ENCODE measurements around the gene LRFN2. TPM values are rescaled to one million over a fixed set of nuclear protein-coding genes. Genes with fewer than 3 reads are reported as not detected.
A peak's percentile ranks its signal among the peaks of the same experiment; 100 is the strongest.

Gene LRFN2
- total RNA-seq, 1 donor from 2014 or later: 20.6 TPM

DNA sequence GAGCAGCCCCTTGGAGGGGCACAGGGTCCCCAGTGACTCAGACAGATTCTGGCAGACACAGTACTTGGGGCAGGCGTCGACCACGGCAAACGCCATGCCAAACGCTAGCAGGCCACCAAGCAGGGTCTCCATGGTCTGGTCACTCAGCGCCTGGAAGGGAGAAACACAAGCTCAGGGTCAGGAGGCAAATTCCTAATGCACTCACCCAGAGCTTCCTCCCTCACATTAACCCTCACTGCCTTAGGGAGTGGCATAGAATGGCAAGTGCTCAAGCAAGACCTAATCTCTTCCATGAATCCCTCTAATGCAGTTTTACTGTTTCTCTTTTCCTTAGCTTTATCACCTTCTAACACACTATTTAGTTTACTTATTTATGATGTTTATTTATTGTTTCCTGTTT is 154.2 kb downstream of the LRFN2 start:
- no peak for DNase-seq

DNA sequence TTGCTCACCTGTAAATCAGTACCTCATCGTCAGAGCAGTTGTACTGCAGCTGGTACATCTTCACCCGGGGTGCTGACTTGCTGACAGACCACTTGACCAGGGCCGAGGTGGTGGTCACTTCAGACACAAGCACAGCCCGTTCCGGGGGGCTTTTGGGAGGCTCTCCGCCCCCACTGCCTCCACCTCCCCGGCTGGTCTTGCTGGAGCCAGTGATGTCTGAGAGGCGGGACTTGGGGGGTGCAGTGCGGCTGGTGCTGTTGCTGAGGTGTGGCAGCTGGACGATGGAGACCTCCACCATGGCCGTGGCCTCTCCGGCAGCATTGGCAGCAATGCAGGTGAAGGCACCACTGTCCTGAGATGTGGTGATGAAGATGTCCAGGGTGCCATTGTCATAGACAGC is 155.5 kb downstream of the LRFN2 start:
- no peak for DNase-seq

DNA sequence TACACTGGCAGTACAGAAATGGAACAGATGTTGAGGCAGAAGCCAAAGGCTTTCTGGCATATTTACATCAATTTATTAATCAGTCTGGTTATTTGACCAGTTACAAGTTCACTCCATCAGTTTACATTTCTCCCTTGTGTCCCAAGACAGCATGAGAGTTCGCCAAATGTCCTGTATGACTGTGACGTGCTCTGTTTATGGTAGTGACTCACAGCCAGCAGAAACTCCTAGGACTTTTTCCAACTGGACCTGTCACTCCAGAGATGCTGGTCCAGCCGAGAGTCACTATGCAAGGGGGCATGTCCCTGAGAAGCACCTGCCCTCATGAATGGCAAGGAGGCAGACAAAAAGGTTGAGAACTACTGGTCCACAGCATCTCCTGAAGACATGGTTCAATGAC is 160.0 kb downstream of the LRFN2 start:
- peak; percentile 9 for DNase-seq

DNA sequence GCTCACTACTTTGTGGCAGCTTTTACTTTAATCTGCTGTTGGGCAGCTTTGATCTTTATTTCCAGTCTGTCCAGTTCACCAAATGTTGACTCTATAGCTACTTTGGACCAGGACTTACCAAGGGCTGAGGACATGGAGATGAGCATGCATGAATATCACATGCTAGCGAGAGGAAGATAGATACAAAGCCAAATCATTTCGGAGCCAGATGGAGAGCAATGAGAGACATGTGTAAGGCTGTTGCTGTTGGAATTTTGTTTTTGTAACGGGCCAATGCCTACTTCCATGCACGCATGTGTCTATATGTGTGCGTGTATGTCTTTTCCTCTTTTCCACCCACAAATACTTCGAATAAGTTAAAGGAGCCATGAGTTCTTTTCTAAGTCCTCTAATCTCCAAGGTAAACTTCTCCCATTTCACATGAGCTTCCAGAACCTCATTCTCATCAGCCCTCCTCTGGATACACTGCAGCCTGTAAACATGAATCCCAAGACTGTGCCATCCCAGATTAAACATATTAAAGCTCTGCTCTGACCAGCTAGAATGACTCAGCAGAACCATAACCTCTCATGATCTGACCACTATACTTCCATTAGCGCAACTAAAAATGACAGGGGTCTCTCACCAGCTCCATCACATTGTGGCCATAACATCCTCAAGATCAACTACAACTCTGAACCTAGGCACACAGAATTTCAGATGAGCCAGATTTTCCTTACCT is 160.7 kb downstream of the LRFN2 start:
- no peak for DNase-seq

DNA sequence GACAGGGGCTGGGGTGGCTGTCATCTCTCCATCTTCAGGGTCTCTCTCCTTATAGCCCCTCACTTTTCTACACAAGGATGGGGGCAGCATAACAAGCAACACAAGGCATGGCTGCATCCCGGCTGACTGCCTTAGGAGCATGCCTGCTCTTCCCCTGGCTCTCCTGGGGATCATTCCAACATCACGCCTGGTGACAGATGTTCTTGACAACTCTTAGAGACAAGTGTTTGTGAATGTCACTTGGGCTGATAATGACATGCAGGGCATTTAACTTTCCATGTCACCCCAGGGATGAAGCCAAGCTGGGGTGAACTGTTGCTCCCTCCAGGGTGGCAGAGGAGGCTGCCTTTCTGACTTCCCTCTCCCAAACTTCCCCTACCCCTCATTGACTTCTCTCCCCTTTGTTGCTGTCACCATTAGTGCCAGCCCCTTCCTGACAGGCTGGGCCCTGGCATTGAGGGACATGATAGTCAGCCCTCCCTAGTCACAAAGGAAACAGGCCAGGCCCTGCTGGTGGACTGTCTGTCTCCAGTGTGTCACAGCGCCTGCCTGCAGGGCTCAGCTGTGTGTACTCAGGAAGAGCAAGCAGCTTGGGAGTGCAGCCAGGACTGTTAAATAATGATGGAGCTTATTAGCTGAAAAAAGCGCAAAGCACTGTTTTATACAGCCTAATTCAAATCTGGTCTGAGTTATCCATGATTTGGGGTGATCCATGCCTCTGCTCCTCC is 161.8 kb downstream of the LRFN2 start:
- DNase-seq: peak; percentile 55

DNA sequence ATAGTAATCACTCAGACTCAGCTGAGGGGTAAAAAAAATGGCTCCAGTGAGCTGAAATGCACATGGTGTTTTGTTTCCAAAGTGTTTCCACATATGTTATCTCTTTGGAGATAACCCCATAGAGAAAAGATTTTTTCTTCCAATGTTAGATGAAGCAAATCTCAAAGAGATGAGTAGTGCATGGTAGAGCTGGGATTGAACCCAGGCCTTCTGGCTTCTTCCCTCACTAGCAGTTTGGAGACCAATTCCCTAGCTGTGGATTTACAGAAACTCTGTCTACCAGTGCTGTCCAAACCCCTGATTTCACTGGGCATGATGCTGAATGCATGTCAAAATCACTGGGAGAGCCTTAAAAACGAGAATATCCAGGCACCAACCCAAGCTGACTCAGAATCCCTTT is 165.1 kb downstream of the LRFN2 start:
- DNase-seq: no peak

DNA sequence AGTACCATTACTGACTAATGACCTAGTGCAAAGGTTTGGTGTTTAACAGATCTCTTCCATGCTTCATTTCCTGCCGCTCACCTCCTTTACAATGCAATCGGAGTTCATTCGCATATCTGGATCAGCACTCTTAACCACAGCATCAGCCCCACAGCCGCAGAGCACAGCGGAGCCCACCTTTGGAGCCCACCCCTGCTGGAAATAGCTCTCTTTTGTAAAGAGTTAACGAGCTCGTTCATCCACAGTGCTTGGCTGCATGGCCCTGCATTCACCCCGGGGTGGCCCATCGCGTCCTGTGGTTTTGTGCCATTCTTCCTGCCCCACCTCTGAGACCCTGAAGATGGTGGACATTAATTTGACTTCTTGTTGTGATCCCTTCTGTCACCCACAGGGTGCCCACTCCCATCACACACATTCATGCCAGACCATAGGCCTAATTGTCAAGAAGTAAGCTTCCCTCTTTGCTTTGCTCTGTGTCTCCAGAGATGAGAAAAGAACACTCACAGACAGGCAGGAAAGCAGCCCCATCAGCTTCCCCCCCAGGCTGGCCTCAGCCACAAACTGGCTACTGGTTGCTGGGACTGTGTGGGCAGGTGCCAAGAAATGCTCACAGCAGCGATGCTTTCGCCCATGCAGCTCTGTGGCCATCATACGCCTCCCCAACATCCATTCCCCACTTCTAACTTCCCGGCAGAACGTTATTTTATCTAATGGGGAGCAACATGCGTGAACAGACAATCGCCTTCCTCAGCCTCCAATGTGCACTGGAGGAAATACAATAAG is 167.0 kb downstream of the LRFN2 start:
- DNase-seq: peak; percentile 18

DNA sequence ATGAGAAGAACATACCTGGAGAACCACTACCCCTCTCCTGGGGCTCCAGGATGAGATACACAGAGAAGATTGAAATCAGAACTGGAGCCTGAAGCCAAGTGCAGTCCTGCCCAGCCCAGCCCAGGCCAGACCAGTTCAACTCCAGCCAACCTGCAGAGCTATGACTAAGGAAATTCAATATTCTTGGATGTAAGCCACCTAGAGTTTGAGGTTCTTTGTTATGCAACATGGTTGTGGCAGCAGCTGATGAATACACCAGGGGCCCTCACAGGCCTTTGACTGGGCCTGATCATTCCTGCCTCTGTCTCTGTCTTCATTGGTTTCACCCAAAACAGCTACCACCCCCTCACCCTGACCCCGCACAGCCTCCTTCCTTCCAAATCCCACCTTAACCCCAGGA is 167.8 kb downstream of the LRFN2 start:
- DNase-seq: no peak

DNA sequence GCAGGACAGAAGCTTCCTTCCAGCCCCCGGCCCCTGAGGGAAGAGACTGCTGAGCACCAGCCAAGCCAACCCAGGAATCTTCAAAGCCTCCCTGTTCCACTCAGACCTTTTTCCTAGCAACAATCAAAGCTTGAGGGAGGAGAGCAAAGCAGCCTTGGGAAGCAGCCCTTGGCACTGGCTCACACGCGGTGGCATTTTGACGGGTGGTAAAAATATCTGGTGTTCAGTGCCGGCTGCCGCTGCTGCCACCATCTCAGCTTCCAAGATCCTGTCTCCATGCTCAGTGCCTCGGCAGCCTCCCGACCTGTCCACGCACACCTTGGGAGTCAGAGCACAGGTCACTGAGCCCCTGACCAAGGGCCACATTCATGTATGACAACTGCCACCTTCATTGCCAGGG is 170.1 kb downstream of the LRFN2 start:
- DNase-seq: peak; percentile 65

DNA sequence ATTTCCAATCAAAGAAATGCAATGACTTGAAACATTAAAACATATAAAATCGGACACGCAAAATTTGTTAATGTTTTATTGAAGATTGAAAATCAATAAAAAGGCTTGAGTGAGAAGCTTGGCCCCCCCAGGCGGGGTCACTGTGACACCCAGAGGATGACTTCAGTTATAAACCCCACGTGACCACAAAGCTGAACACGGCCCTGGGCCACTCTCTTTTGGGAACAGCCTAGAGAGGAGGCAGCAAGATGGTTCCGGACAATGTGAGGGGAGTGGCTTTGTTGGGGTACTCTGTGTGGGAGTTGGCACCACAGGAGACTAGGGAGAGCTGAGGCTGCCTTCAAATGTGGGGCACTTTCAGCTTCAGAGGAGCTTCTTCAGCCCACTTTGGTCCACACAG is 172.5 kb downstream of the LRFN2 start:
- DNase-seq: no peak

DNA sequence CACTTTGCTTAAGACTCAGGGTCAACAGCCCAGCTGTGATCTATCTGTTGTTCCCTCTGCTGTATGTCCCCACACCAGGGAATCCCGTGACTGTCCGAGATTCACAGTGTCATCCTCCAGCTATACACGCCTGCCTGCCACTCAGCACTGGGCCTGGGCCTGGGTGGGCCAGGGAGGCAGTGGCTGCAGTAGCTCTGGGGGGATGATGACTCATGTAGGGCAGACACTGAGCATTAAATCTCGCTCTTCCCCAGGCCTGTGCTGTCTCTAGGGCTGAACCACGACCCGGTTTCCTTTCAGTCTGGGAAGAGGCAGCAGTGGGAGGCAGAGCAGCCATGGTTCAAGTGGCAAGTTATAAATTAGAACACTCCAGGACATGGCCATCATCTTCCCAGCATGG is 173.9 kb downstream of the LRFN2 start:
- no peak for DNase-seq

DNA sequence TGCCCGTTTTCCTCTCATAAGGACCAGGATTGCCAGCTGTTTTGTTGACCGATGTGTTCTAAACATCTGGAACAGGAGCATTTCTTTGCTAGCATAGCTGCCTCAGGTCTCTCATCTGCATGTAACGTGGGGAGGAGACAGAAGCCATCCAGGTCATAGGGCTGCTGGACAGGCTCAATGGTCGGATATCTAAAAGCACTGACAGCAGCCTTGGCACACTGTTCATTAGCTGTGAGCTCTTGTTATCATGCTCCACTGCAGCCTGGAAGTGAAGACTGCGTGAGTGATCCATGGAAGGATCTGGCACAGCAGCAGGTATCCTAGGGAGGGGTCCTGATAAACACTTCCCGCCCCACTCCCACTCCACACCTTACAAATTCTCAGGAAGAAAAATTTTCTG is 175.3 kb downstream of the LRFN2 start:
- DNase-seq: no peak

DNA sequence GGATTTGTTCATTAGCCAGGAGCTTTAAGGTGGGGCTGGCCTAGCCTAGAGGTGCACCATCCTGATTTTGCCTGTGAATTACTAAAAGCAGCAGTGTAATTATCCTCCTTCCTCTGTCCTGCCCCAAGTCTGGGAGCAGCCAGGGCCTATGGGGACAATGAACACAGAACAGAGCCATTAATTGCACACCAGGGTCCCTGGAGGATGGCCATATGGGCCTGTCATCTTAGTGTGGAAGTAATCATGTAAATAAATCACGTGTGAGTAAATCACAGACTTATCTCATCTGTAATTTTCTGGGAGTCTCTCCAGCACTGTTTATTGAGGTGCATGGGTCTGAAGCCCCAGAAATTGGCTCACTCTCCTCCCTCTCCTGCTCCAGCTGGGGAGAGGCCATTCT is 176.3 kb downstream of the LRFN2 start:
- no peak for DNase-seq

DNA sequence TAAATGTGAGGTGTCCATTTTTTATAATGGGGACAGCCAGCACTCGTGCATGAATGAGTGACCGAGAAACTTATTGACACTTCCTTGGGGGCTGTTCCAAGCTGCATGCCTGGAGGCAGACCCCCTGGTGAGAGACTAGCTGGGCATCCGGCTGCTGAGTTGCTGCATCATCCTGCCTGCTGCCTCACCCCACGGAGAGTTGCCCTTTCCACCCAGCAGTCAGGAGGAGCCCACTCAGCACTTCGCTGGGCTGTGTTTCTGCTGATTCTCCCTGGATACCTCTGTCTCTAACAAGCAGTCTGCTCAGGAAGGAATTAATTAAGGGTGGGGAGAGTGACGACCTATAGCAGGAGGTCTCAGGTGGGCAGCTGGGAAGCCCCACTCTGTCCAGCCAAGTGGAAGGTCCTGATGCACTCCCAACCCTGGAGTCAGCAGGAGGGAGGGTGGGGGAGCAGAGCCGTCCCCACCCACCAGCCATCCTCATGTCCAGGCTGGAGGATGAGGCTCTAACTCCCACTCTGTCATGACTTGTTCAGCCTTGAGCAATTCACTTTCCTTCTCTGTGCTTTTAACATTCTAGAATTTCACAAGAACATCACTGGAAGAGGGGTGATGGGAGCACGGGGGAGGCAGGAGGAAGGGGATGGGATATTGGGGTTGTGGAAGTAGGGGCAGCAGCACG is 177.3 kb downstream of the LRFN2 start:
- no peak for DNase-seq

DNA sequence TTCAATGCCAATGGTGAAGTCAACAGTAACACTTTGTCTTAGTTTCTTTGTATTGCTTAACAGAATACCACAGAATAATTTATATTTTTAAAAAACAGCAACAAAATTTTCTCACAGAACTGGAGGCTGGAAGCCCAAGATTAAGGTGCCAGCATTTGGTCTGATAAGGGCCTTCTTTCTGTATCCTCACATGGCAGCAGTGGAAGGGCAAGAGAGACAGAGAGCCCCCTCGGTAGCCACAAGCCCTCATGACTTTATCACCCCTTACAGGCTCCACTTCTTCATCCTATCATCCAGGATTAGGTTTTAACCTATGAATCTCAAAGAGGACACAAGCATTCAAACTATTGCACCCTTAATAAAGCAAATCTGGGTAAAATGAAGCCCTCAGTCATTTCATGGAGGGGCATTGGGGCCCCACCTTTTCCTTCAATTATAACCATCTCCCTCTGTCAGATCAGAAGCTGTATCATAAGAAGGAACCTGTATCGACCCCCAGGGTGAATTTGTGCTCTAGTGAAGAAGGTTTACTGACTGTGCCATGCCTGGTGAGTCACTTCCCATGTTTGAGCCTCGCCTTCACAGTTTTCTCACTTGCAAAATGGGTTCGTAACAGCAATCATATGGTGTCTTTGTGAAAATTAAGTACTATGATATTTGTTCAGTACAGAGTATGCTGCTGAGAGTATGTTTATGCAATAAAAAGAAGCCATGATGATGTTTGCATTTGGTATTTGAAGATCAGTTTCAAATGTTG is 178.2 kb downstream of the LRFN2 start:
- DNase-seq: no peak

DNA sequence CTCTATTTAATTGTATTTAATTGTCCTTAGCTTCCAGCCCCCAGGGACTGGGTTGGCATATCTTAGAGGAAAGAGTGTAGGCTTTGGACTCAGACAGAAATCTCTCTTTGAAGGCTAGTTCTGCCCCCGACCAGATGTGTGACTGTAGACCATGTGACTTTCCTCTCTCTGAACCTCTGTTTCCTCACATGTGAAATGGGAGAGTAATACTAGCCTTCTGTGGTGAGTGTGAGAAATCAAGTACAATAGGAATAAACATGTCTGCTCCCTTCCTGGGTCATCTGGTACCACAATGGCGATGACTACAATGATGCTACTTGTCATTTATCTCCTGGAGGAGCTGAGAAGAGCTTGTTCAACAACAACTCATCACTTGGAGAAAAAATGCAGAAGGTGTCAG is 179.9 kb downstream of the LRFN2 start:
- DNase-seq: no peak

DNA sequence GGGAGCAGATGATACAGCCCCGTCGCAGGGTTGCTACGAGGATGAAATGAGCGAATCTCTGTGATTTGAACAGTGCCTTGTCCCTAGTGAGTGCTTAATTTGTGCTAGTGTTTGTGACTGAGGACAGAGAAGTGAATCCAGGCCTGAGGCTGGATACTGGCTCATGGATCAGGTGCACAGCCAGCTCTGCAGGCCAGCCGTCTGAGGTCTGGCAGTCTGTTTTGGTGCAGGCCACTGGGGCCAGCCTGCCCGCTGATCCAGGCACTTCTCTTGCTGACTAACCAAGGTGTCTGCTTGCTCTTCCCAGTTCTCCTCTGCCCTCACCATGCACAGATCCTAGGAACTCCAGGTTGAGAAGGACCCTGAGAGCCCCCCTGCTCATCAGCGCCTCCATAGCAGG is 181.0 kb downstream of the LRFN2 start:
- no peak for DNase-seq

DNA sequence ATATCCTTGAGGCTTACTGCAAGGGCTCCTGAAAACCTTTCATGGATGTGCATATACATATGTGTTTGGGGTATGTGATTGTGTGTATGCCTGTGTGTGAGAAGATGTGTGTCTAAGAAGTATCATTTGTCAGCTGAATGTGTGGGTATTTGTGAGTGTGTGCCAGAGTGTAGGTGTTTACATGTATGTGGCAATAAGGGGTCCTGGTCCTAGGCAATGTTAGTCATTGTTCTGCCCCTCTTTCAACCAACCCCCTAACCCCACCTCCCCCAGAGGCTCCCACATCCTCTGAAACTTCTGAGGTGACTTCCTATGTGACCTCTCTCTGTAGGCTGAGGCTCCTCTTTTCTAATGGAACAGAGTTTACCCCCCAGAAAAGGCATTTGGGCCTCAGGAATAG is 186.4 kb downstream of the LRFN2 start:
- no peak for DNase-seq

DNA sequence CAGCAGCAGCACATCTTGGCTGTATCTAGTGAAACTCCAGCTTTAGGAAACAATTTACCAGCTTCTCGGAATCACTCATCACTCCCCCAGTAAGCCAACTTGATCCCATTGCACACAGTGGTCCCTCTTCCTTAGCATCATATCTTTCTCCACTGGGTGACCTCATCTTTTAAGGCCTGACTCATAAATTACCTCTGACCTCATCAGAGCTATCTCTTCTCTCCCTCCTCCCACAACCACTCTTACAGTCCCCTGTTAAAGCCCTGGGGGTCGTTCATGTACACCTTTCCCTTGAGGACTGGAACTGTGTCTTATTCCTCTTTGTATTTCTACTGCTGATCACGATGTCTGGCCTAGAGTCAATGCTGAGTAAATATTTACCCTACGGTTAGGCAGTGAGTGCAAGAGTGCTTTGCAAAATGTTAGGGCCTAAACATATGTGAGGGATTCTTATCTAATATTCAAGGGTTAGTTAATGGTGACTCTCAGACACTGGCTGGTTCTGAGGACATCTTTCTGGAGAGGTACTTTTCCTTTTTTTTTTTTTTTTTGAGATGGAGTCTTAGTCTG is 187.2 kb downstream of the LRFN2 start:
- no peak for DNase-seq

DNA sequence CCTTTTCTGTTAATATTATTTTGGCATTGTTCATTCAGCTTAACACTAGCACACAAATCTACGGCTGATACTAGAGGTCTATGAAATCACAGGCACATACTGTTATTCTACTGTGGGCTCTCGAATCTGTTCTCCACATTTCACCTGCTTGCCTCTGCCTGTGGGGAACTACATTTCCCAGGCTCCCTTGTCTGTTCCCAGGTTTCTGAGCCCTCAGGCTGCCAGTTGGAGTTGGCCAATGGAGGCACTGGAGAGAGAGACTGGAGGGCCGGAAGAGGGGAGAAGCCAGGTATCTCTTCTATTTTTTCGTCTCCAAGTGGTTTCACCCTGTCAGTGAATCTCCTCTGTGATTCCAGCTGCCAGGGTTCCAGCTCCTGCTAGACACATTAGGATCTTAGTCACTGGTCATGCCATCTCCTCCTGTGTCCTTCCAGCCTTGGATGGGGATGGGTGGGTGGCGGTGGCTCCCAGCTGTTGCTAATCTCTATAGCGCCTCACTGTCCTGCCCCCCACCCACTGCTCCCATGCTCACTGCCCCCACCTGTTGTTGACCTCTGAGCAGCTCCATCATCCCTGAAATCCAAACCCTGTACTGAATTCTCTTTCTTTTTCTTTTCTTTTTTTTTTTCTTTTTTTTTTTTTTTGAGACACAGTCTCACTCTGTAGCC is 188.2 kb downstream of the LRFN2 start:
- no peak for DNase-seq

DNA sequence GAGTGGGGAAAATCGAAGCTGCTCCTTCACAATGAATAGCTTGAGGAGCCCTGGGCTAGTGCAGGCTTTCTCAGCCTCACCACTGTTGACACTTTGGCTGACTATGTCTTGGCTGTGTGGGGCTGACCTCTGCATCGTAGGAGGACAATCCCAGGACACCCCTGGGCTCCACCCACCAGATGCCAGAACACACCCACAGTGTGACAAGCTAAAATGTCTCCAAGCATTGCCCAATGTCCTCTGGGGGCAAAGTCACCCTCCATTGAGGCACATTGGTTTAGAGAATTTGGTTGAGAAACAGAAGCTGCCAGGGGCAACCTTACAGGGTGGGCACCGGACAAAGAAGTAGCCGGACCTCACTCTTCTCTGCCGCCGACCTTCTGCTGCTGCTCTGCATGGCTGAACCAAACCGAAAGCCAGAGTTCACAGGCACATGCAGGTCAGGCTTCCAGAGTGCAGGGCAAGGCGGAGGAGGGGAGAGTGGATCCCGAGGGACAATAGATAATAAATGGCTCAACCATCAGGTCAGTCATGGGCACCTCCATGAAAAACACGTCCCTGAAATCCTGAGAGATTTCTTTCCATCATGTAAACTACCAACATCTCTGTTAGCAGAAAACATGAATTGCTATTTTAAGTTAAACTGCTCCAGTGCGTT is 189.0 kb downstream of the LRFN2 start:
- DNase-seq: no peak
